H1 (cell line): ENCODE results near the gene TRMT6. TPM values are rescaled to one million over a fixed set of nuclear protein-coding genes. Genes with fewer than 3 reads are reported as not detected.

ENCODE experiments used
- CTCF ChIA-PET: fragments of 300-600 bp; sonication (Branson Sonifier 250); formaldehyde crosslinking; loops from one replicate; lab custom pipeline; 2021; ENCODE audit not compliant: partially characterized antibody; lab: Charles Lee
- POLR2A ChIA-PET: fragments of 300-600 bp; sonication (Branson Sonifier 250); formaldehyde crosslinking; loops from one replicate; lab custom pipeline; 2021; ENCODE audit warnings: inconsistent platforms; ENCODE audit not compliant: partially characterized antibody; lab: Charles Lee
- DNase-seq, 2 experiments: peaks; one replicate each; pipeline versions ENCODE4 v3.0.0 to v3.0.0-alpha.2; 2010 to 2022; ENCODE audit warnings: low spot score in 2 of 2, low read depth in 1 of 2, mixed read lengths in 1 of 2
- FAIRE-seq: peaks from 2 replicates; lab custom pipeline; 2011; peaks lifted over from hg19 to GRCh38; lab: Jason Lieb, UNC
- H2AFZ ChIP-seq: 2 replicates; pipeline ENCODE4 v1.8.1; 2012; ENCODE audit warnings: low read length, inconsistent platforms
- H2AK5ac ChIP-seq: 2 replicates; pipeline ENCODE4 v1.6.1; 2013; ENCODE audit warnings: low read depth, low read length
- H2BK120ac ChIP-seq: replicated peaks from 2 replicates; pipeline ENCODE3; 2013; ENCODE audit warnings: low read depth, low read length, inconsistent platforms
- H2BK12ac ChIP-seq: 2 replicates; pipeline ENCODE4 v1.6.1; 2013; ENCODE audit warnings: low read depth, low read length
- H2BK15ac ChIP-seq: 2 replicates; pipeline ENCODE4 v1.6.1; 2013; ENCODE audit warnings: low read length
- H2BK20ac ChIP-seq: 2 replicates; pipeline ENCODE4 v1.6.1; 2013; ENCODE audit warnings: low read length
- H2BK5ac ChIP-seq: 2 replicates; pipeline ENCODE4 v1.6.1; 2013; ENCODE audit warnings: low read depth, low read length
- H3K14ac ChIP-seq: 2 replicates; pipeline ENCODE4 v1.6.1; 2013; ENCODE audit warnings: inconsistent platforms; ENCODE audit not compliant: insufficient read length
- H3K18ac ChIP-seq: 2 replicates; pipeline ENCODE4 v1.6.1; 2013; ENCODE audit warnings: low read length; ENCODE audit errors: extremely low read depth
- H3K23ac ChIP-seq: 2 replicates; pipeline ENCODE4 v1.6.1; 2013; ENCODE audit warnings: inconsistent platforms; ENCODE audit not compliant: insufficient read length
- H3K23me2 ChIP-seq: 2 replicates; pipeline ENCODE4 v1.6.1; 2013; ENCODE audit warnings: low read depth, low read length
- H3K27ac ChIP-seq: 2 replicates; pipeline ENCODE4 v1.6.1; 2011; ENCODE audit warnings: low read depth, low read length, inconsistent platforms
- H3K27me3 ChIP-seq, 4 experiments: replicated peaks in 1 of 4; 1 replicate in 1 of 4; 2 replicates in 3 of 4; pipeline versions ENCODE4 v1.6.1 to v1.8.1; 2011 to 2013; ENCODE audit warnings: low read length in 3 of 4, mild to moderate bottlenecking in 3 of 4, inconsistent platforms in 2 of 4, mixed read lengths in 2 of 4, moderate library complexity in 1 of 4; ENCODE audit not compliant: control insufficient read depth in 3 of 4, insufficient read depth in 3 of 4; ENCODE audit errors: extremely low read depth in 1 of 4
- H3K36me3 ChIP-seq, 4 experiments: 2 replicates each; pipeline versions ENCODE4 v1.6.1 to v1.8.1; 2011 to 2013; ENCODE audit warnings: mild to moderate bottlenecking in 4 of 4, low read length in 3 of 4, moderate library complexity in 2 of 4, control low read depth in 1 of 4, inconsistent platforms in 1 of 4; ENCODE audit not compliant: insufficient read depth in 4 of 4, control insufficient read depth in 2 of 4
- H3K4ac ChIP-seq: replicated peaks from 2 replicates; pipeline ENCODE3; 2013; ENCODE audit warnings: low read length, low read depth, mixed read lengths, inconsistent platforms; ENCODE audit not compliant: insufficient read length
- H3K4me1 ChIP-seq, 4 experiments: replicated peaks in 1 of 4; 1 replicate in 1 of 4; 2 replicates in 3 of 4; pipeline versions ENCODE4 v1.6.1 to v1.8.1; 2011 to 2013; ENCODE audit warnings: low read length in 3 of 4, inconsistent platforms in 2 of 4, mixed read lengths in 1 of 4; ENCODE audit not compliant: insufficient read depth in 4 of 4, control insufficient read depth in 3 of 4
- H3K4me2 ChIP-seq, 2 experiments: 2 replicates each; pipeline versions ENCODE4 v1.6.1 to v1.8.1; 2011 to 2013; ENCODE audit warnings: low read depth in 2 of 2, low read length in 2 of 2, control low read depth in 1 of 2, inconsistent platforms in 1 of 2, mild to moderate bottlenecking in 1 of 2; ENCODE audit not compliant: insufficient read depth in 1 of 2
- H3K4me3 ChIP-seq, 4 experiments: fragments of 200-600, 300-600 bp in 1 of 4; sonication (generic), shearing (Covaris generic), sonication (Bioruptor Twin) in 1 of 4; 2 replicates each; pipeline versions ENCODE4 v1.5.1 to v1.8.1; 2011 to 2016; ENCODE audit warnings: low read length in 4 of 4, low read depth in 3 of 4, control low read depth in 2 of 4, inconsistent platforms in 2 of 4, mild to moderate bottlenecking in 2 of 4, mixed read lengths in 1 of 4, moderate library complexity in 1 of 4; ENCODE audit not compliant: insufficient read depth in 2 of 4; ENCODE audit errors: extremely low read depth in 1 of 4
- H3K56ac ChIP-seq: replicated peaks from 2 replicates; pipeline ENCODE3; 2013; ENCODE audit warnings: low read depth, mild to moderate bottlenecking, mixed read lengths, low read length, inconsistent platforms; ENCODE audit not compliant: insufficient read length
- H3K79me1 ChIP-seq: 2 replicates; pipeline ENCODE4 v1.6.1; 2013; ENCODE audit warnings: low read depth, low read length, control low read depth
- H3K79me2 ChIP-seq, 2 experiments: 2 replicates each; pipeline versions ENCODE4 v1.6.1 to v1.8.1; 2012 to 2013; ENCODE audit warnings: low read length in 2 of 2, mild to moderate bottlenecking in 2 of 2, inconsistent platforms in 1 of 2; ENCODE audit not compliant: insufficient read depth in 2 of 2, control insufficient read depth in 1 of 2
- H3K9ac ChIP-seq, 4 experiments: replicated peaks in 1 of 4; 1 replicate in 1 of 4; 2 replicates in 3 of 4; pipeline versions ENCODE4 v1.6.1 to v1.8.1; 2011 to 2013; ENCODE audit warnings: low read depth in 3 of 4, low read length in 3 of 4, control low read depth in 2 of 4, mild to moderate bottlenecking in 2 of 4, moderate library complexity in 2 of 4, inconsistent platforms in 1 of 4; ENCODE audit errors: extremely low read depth in 1 of 4
- H3K9me3 ChIP-seq, 2 experiments: 2 replicates each; pipeline versions ENCODE4 v1.6.1 to v1.8.1; 2012 to 2013; ENCODE audit warnings: mild to moderate bottlenecking in 2 of 2, moderate library complexity in 2 of 2, control low read depth in 1 of 2, inconsistent platforms in 1 of 2, low read depth in 1 of 2, low read length in 1 of 2, mixed read lengths in 1 of 2; ENCODE audit not compliant: insufficient read depth in 2 of 2
- H4K20me1 ChIP-seq, 2 experiments: replicated peaks in 1 of 2; 2 replicates each; pipeline versions ENCODE3 to v1.8.1; 2011 to 2013; ENCODE audit warnings: inconsistent platforms in 2 of 2, low read length in 2 of 2, mild to moderate bottlenecking in 1 of 2; ENCODE audit not compliant: insufficient read depth in 2 of 2, control insufficient read depth in 1 of 2
- H4K5ac ChIP-seq: 2 replicates; pipeline ENCODE4 v1.6.1; 2013; ENCODE audit warnings: low read length, low read depth, mixed read lengths, inconsistent platforms; ENCODE audit not compliant: insufficient read length
- H4K8ac ChIP-seq: 2 replicates; pipeline ENCODE4 v1.8.0; 2013; ENCODE audit warnings: mild to moderate bottlenecking, moderate library complexity, low read length, inconsistent platforms; ENCODE audit not compliant: insufficient read depth; ENCODE audit errors: extremely low read depth
- H4K91ac ChIP-seq: replicated peaks from 2 replicates; pipeline ENCODE3; 2013; ENCODE audit warnings: low read length, mixed read lengths, inconsistent platforms; ENCODE audit not compliant: insufficient read length
- ATF3 ChIP-seq: IDR thresholded peaks from 2 replicates; pipeline ENCODE4 v1.6.1; 2011; ENCODE audit warnings: low read depth, mild to moderate bottlenecking, low read length; ENCODE audit not compliant: insufficient read depth
- CHD2 ChIP-seq: IDR thresholded peaks from 2 replicates; pipeline ENCODE4 v1.6.1; 2012; ENCODE audit warnings: low read length, improper control_type of control experiment
- FOSL1 ChIP-seq: IDR thresholded peaks from 2 replicates; pipeline ENCODE4 v1.6.1; 2011; ENCODE audit warnings: mild to moderate bottlenecking, low read depth, low read length, moderate library complexity; ENCODE audit not compliant: insufficient read depth
- JUND ChIP-seq: IDR thresholded peaks from 2 replicates; pipeline ENCODE4 v1.6.1; 2011; ENCODE audit warnings: mild to moderate bottlenecking, improper control_type of control experiment, low read length
- RFX5 ChIP-seq: IDR thresholded peaks from 2 replicates; pipeline ENCODE4 v1.6.1; 2011; ENCODE audit warnings: low read depth, low read length, improper control_type of control experiment, borderline replicate concordance
- SRF ChIP-seq: IDR thresholded peaks from 2 replicates; pipeline ENCODE4 v1.6.1; 2011; ENCODE audit warnings: mild to moderate bottlenecking, low read depth, low read length, moderate library complexity
- TAF1 ChIP-seq: IDR thresholded peaks from 2 replicates; pipeline ENCODE4 v1.6.1; 2011; ENCODE audit warnings: mild to moderate bottlenecking, low read depth, low read length
- WGBS, 2 experiments: shearing (Covaris generic) in 1 of 2; methylation state at CpG; one replicate each; pipeline versions ENCODE4 v1.1.6 to v1.1.7; 2013 to 2015; ENCODE audit warnings: low lambda C conversion rate in 2 of 2, mixed read lengths in 2 of 2, inconsistent platforms in 1 of 2, low coverage in 1 of 2, missing lambda C conversion rate in 1 of 2; ENCODE audit not compliant: insufficient replicate concordance in 2 of 2, insufficient coverage in 1 of 2, insufficient read length in 1 of 2; ENCODE audit errors: extremely low coverage in 1 of 2, missing lambda C conversion rate in 1 of 2; 5-methylcytosine and 5-hydroxymethylcytosine counted together
- polyA plus RNA-seq, 7 experiments: library from polyadenylated mRNA; depleted of rRNA in 3 of 7; stranded (reverse) in 5 of 7; unstranded in 2 of 7; fragments of >200 nt in 5 of 7; fragments of 200-250 nt in 2 of 7; gene quantifications; 1 replicate in 5 of 7; 2 replicates in 1 of 7; 4 replicates in 1 of 7; pipeline versions ENCODE4 v1.2.1 to v1.2.3, GENCODE V29; 2011 to 2013; ENCODE audit warnings: missing spikeins in 2 of 7, mixed read lengths in 2 of 7
- total RNA-seq: library from RNA; stranded (reverse); fragmentation: NEBNext Ultra II Directional; extraction: Animal tissue kit (Norgen Biotek cat#: 25700); gene quantifications from 2 replicates; pipeline ENCODE4 v1.2.1, GENCODE V29; 2021
- TF ChIP-seq, protein P1 (sequence below): IDR thresholded peaks from 2 replicates; pipeline ENCODE4 v1.6.1; 2012; ENCODE audit warnings: low read length, inconsistent platforms
- TF ChIP-seq, protein P2 (sequence below): IDR thresholded peaks from 2 replicates; pipeline ENCODE4 v1.6.1; 2012; ENCODE audit warnings: inconsistent platforms

The TRMT6 gene
- total and polyA plus RNA-seq, 2 of the 8 experiments (the other 6 are each of a cell fraction or from before 2014, with no cell fraction given): 6.9 to 23.3 TPM

DNA sequence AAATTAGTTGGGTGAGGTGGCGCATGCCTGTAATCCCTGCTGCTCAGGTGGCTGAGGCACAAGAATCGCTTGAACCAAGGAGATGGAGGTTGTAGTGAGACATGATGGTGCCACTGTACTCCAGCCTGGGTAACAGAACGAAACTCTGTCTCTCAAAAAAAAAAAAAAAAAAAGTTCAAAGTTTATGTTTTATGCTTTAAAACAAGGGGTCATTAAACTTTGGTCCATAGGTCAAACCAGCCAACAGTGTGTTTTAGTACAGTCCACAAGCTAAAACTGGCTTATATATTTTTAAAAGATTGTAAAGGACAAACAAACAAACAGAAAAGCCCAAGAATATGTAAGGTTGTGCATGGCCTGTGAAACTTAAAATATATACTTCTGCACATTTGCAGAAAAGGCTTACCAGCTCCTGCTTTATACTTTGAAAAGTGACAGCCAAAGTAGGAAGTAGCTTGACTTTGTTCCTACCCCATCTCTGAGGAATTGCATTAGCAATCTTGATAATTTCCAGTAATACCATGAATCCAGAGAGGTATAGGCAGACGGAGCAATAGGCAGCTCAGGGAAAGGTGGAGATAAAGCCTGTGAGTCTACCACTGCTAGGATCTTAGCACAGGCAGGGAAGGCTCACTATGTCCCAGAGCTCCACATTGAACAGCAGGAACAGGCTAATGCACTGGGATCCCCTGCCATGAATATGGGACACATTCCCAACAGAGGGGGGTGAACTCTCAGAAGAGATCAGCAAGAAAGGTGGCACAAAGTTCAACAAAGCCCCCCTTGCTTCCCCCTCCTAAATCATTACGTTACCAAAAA is 30.6 kb upstream of the TRMT6 start:
- no peak overlapping the region for H4K8ac ChIP-seq
- no peak overlapping the region for H3K9ac ChIP-seq
- H3K4ac ChIP-seq: no peak overlapping the region
- H3K18ac ChIP-seq: no peak overlapping the region
- H4K20me1 ChIP-seq: peaks cover 2% of the 10 kb centered on the region in 2 experiments
- H2AK5ac ChIP-seq: no peak overlapping the region
- FAIRE-seq (no peak), DNase-seq (no peak)
- CTCF ChIA-PET: interaction anchor here (0.6 to 1.8 kb wide), 7 partner anchors 9 to 413 kb away, joined by 3 to 6 read pairs (median 3); no protein-coding TSS in a partner anchor
- H3K4me1 ChIP-seq: no peaks in the 10 kb centered on the region
- H4K91ac ChIP-seq: no peak overlapping the region
- no peak overlapping the region for H4K5ac ChIP-seq
- no peak overlapping the region for H3K56ac ChIP-seq
- H3K79me2 ChIP-seq: no peaks in the 10 kb centered on the region
- H3K36me3 ChIP-seq: peaks cover 11 to 45% (median 25%) of the 10 kb centered on the region in 4 experiments
- no peak overlapping the region for H2BK5ac ChIP-seq
- H3K79me1 ChIP-seq: no peaks in the 10 kb centered on the region
- POLR2A ChIA-PET: interaction anchor here (0.8 to 1.5 kb wide), 3 partner anchors 11 to 30 kb away, joined by 3 to 5 read pairs (median 3); no protein-coding TSS in a partner anchor
- H3K4me2 ChIP-seq: no peak overlapping the region
- no peaks in the 10 kb centered on the region for H3K9me3 ChIP-seq
- H3K27me3 ChIP-seq: no peaks in the 10 kb centered on the region
- no peak overlapping the region for H3K4me3 ChIP-seq
- H2BK120ac ChIP-seq: no peak overlapping the region
- H2BK12ac ChIP-seq: no peak overlapping the region
- no peak overlapping the region for H3K14ac ChIP-seq
- no peak overlapping the region for H3K23ac ChIP-seq
- H2BK20ac ChIP-seq: no peak overlapping the region
- 95% methylated on average over 5 of the region's 5 CpGs; no CpG with 5 or more reads in 1 of the 2 experiments for WGBS, 2 experiments
- no peak overlapping the region for H2AFZ ChIP-seq
- no peak overlapping the region for H3K27ac ChIP-seq
- no peak overlapping the region for H2BK15ac ChIP-seq
- H3K23me2 ChIP-seq: no peaks in the 10 kb centered on the region
- TF ChIP-seq TAF1 (no peak), SRF (no peak), FOSL1 (no peak), JUND (no peak), ATF3 (no peak), RFX5 (no peak), CHD2 (no peak)
- TF ChIP-seq, protein P1, sequence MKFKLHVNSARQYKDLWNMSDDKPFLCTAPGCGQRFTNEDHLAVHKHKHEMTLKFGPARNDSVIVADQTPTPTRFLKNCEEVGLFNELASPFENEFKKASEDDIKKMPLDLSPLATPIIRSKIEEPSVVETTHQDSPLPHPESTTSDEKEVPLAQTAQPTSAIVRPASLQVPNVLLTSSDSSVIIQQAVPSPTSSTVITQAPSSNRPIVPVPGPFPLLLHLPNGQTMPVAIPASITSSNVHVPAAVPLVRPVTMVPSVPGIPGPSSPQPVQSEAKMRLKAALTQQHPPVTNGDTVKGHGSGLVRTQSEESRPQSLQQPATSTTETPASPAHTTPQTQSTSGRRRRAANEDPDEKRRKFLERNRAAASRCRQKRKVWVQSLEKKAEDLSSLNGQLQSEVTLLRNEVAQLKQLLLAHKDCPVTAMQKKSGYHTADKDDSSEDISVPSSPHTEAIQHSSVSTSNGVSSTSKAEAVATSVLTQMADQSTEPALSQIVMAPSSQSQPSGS: no peak
- TF ChIP-seq, protein P2, sequence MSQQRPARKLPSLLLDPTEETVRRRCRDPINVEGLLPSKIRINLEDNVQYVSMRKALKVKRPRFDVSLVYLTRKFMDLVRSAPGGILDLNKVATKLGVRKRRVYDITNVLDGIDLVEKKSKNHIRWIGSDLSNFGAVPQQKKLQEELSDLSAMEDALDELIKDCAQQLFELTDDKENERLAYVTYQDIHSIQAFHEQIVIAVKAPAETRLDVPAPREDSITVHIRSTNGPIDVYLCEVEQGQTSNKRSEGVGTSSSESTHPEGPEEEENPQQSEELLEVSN: no peak
